HG03558 (cell line): ENCODE data around the gene GMEB1.
"Not testable (repeated sequence)": the region's sequence is repeated elsewhere in the genome, so short reads cannot be mapped to it uniquely, and the experiment has no call there.

ENCODE experiments used
- ATAC-seq: cut with Tn5 transposase; IDR thresholded peaks from one replicate; pipeline ENCODE4 v1.9.1; 2021; ENCODE audit warnings: moderate number of reproducible peaks; ENCODE audit not compliant: unreplicated experiment; ENCODE audit errors: extremely low read depth

The GMEB1 gene

DNA sequence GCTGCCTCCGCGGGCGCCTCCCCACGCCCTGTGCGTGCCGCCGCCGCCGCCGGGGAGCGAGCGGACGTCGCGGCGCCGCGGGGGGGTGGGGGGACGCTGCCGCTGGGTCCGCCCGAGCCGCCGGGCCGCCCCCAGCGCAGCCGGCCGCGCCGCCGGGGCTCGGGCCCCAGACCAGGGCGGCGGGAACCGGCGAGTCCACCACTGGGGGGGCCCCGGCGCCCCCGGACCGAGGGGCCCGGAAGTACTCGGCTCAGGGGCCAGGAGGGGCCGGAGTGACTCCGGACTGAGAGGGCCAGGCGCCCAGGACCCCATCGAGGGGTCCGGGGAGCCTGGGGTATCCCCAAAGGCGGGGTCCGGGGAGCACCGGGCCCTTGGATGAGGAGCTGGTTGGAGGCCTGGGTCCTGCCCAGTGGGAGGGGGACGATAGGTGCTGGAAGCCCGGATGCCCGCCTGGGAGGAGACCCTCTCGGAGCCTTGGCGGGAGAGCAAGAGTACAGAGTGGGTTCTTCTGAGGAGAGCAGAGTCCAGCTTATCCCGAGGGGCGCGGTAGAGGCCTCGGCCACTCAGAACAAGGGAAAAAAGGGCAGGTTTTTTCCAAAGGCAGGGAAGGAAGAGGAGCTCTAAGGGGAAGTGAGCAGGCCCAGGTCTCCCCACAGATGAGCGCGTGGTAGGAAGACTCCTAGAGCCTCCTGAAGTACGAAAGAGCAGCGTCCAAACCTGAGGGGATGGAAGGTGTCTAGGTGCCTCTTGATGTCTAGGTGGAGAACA lies 556 bp downstream of the GMEB1 start:
- peak; percentile 28 for ATAC-seq

DNA sequence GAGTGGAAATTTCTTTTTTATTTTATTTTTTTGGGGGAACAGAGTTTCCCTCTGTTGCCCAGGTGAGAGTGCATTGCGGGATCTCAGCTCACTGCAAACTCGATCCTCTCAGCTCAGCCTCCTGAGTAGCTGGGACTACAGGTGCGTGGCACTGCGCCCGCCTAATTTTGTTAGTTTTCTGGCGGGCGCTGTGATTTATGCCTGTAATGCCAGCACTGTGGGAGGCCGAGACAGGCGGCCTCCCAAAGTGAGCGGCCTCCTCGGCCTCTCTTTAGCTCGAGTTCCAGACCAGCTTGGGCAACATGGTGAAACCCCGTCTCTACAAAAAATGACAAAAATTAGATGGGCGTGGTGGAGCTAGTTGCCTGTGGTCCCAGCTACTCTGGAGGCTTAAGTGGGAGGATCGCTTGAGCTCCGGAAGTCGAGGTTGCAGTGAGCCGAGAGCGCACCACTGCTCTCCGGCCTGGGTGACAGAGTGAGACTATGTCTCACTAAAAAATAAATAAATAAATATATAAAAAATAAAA lies 2.7 kb downstream of the GMEB1 start:
- ATAC-seq, result no peak

DNA sequence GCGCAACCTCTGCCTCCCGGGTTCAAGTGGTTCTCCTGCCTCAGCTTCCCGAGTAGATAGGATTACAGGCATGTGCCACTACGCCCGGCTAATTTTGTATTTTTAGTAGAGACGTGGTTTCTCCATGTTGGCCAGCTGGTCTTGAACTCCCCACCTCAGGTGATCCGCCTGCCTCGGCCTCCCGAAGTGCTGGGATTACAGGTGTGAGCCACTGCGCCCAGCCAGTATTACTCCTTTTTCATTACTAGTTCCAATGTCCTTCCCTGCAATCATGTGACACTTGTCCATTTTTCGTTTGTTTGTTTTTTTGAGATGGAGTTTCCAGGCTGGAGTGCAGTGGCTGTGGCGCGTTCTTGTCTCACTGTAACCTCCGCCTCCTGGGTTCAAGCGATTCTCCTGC lies 4.4 kb downstream of the GMEB1 start:
- ATAC-seq, result not testable (repeated sequence)

DNA sequence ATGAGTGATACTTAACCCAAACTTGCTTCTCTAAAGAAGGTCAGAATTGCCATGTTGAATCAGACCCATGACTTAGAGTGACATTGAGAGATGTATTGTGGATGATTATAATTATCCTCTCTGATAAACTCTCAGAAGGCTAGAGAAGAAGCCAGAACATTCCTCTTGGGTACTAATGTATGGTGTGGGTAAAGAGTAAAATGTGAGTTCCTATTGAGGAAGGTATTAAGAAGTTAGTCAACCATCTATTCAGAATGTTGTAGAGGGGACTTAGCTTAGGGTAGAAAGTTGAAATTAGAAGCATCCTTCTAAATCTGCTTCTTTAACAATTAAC lies 7.3 kb downstream of the GMEB1 start:
- no peak for ATAC-seq

DNA sequence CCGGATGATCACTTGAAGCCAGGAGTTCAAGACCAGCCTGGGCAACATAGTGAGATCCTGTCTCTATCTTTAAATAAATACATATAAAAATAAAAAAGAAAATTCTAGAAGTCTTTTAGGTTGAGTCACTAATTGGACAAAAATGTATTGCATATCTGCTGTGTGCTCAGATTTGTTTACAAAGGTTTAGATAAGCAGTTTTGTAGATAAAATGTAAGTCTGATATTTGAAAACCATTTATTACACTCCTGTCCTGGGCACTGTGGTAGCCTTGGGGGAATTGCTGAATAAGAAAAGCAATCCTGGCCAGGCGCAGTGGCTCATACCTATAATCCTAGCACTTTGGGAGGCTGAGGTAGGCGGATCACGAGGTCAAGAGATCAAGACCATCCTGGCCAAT lies 11.6 kb downstream of the GMEB1 start:
- ATAC-seq, result no peak

DNA sequence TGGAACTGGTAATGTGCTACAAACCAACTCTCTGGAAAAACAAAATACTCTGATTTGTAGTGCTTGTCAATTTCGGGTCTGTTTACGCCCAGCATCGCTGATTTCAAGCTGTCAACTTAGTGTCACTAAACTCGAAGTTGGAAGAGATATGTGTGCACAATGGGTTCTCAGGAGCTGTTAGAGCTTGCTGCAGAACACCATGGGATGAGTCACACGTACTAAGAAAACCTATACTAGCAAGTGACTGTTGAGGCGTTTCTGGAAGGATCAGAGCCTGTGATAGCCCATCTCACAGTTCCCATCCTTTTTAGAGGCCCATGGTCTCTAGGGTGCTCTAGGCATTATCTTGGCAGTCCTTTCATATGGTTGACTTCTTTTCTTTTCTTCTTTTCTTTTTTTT lies 14.3 kb downstream of the GMEB1 start:
- ATAC-seq, result no peak

DNA sequence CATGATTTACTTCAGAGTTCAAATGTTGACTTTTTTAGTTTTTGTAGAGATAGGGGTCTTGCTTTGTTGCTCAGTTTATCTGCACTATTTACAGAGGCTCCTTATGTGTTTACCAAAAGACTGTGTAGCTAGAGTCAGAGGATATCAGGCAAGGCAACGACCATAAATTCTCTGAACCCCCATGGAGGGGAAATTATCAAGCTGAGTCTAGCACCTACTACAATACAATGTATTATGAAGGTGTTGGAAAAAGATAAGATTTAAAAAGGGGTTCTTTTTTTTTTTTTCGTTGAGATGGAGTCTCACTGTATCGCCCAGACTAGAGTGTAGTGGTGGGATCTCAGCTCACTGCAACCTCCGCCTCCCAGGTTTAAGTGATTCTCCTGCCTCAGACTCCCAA lies 16.4 kb downstream of the GMEB1 start:
- no peak for ATAC-seq

DNA sequence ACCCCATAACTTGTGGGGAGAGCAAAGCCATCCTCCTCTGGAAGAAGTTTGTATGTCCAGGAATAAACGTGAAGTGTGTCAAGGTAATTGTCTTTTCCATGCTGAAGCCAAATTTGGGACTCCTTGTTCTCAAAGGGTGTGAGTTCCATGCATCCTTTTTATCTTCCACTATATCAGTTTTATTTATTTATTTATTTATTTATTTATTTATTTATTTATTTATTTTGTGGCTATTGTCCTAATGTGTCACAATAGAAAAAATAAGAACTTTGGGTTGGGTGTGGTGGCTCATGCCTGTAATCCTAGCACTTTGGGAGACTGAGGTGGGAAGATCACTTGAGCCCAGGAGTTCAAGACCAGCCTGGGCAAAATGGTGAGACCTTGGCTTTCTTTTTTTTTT lies 23.0 kb downstream of the GMEB1 start:
- ATAC-seq, result not testable (repeated sequence)

DNA sequence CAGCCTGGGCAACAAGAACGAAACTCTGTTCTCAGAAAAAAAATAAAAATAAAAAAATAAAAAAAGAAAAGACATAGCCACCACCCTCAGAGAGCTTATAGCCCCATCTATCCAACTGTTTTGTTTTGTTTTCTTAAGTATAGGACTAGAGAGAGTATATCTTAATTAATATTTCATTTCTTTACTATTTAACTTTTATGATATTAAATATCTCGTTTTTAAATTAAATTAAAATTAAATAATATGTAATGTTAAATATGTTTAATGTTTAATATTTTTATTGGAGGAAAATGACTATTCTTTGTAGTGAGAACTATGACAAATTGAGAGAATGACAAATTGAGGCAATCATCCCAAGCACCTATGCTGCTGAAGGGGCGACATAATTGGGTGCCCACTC lies 35.0 kb downstream of the GMEB1 start:
- ATAC-seq, result no peak

DNA sequence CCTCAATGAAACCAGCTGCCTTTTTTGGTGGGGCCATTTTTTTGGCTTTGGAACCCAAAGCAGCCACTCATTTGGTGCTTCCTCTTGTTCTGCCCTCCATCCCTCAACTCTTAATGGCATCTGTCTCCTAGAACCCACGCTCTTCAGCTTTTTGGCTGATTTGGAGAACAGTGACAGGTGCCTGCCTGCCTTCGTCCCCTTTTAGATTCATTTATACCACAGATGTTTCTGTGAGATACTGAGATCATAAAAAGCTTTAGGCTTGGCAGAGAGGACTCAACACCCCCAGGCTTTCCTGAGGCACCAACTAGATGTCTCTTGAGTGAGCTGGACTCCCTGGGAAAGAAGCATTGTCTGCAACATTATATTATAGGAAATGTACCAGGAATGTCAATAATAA lies 47.8 kb downstream of the GMEB1 start:
- no peak for ATAC-seq

DNA sequence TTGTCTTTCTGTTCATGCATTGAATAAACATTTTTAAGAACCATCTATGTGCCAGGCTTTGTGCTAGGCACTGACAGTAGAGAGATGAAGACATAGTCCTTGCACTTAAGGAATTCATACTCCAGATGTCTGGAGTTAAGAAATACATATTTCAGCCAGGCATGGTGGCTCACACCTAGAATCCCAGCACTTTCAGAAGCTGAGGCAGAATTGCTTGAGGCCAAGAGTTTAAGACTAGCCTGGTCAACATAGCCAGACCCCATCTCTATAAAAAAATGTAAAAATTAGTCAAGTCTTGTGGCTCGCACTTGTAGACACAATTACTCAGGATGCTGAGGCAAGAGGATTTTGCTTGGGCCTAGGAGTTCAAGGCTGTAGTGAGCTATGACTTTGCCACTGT lies 49.6 kb downstream of the GMEB1 start:
- ATAC-seq, result no peak

DNA sequence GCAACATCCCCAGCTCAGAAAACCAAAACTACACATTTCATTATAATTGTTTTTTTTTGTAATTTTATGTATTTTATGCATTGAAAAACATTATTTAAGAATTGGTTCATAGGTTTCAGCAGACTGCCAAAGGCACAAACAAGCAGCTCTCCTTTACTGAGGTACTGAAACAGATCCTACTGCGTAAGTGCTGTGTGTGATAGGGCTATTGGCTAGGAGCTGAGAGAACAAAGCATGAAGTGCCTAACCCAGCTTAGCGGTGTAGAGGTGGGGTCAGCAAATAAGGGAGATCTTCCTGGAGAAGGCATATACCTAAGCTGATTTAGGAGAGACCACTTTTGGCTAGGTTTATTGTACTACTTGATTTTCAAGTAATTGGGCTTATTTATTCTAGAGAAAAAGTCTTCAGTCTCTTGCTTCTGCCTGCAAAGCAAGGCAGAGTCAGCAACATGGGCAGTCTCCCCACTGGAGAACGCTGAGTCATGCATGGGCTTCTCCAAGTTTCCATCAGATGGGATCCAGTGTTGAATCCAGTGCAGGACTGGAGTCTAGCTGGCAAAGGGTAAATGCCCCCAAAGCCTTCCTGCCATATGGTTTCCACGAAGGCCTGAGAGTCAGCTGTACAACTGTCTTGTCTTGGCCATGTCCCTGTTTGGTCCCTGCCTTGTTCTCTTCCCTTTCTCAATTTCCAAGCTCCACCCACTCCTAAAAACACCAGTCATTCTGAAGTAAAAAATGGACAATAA lies 50.2 kb downstream of the GMEB1 start:
- no peak for ATAC-seq

DNA sequence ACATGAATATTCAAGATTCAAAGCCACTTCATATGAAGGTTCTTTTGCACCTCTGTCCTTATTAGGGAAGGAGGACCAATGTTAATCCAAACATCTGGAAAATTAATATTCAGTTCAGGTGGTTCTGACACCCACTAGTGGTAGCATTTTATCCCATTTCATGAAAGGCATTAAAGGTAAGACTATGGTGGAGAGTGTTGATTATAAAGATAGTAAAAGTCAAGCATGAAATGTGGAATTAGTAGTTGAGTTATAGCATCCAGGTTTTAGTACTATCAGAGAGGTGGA lies 50.7 kb downstream of the GMEB1 start:
- ATAC-seq, result no peak

DNA sequence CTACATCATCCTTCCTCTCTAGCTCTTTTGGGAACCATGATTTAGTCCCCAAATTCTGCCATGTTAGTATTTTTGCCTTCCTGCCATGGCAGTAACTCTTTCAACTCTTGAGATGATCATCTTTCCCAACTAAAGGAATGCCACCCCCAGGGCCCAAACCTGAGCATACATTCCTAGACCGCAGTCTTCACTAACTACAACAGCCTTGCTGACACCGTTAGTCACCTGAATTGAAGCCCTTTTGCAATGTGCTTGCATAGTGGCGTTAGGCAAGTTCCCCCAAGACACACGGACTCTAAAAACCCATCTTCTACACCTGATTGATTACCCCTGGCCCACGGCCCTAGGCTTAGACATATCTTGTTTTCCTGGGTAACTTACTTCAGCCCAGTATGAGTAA lies 51.8 kb downstream of the GMEB1 start:
- no peak for ATAC-seq

DNA sequence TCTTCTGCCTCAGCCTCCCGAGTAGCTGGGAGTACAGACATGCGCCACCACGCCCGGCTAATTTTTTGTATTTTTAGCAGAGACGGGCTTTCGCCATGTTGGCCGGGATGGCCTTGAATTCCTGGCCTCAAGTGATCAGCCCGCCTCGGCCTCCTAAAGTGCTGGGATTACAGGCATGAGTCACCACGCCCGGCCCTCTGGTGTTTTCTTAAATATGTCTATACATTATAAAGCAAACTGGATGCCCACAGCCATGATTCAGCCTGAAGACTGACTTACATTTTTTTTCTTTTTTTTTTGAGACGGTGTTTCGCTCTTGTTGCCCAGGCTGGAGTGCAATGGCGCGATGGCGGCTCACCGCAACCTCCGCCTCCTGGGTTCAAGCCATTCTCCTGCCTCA lies 53.3 kb downstream of the GMEB1 start:
- ATAC-seq, result not testable (repeated sequence)

DNA sequence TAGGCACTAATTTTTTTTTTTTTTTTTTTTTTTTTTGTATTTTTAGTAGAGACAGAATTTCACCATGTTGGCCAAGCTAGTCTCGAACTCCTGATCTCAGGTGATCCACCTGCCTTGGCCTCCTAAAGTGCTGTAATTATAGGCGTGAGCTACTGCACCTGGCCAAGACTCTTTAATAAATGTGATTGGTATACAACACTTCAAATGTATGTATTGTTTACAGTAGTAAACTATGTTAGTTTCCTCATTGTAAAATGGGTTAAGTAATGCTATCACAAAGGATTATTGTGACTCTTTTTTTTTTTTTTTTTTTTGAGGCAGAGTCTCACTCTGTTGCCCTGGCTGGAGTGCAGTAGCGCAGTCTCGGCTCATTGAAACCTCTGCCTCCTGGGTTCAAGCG lies 56.8 kb downstream of the GMEB1 start:
- ATAC-seq, result not testable (repeated sequence)

DNA sequence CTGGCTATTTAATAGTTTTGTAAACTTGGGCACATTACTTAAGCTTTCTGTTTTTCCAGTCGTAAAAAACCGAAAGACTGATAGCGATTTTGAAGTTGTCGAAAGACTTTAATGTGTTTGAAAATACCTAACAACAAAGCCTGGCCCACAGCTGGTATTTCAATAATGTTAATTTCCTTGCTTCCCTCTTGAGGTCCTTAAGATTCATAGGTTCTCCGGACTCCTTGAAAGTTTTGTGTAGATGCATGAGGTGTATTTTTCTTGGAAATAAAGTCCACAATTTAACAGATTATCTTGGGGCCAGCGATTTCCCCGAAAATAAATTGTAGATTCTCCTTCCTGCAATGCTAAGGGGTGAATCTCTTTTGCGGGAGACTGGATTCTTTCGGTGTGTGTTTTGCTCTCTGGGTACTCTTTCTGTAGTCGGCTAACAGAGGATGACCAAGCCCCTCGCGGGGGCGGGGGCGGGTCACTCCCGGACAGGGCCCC lies 67.4 kb downstream of the GMEB1 start:
- no peak for ATAC-seq

DNA sequence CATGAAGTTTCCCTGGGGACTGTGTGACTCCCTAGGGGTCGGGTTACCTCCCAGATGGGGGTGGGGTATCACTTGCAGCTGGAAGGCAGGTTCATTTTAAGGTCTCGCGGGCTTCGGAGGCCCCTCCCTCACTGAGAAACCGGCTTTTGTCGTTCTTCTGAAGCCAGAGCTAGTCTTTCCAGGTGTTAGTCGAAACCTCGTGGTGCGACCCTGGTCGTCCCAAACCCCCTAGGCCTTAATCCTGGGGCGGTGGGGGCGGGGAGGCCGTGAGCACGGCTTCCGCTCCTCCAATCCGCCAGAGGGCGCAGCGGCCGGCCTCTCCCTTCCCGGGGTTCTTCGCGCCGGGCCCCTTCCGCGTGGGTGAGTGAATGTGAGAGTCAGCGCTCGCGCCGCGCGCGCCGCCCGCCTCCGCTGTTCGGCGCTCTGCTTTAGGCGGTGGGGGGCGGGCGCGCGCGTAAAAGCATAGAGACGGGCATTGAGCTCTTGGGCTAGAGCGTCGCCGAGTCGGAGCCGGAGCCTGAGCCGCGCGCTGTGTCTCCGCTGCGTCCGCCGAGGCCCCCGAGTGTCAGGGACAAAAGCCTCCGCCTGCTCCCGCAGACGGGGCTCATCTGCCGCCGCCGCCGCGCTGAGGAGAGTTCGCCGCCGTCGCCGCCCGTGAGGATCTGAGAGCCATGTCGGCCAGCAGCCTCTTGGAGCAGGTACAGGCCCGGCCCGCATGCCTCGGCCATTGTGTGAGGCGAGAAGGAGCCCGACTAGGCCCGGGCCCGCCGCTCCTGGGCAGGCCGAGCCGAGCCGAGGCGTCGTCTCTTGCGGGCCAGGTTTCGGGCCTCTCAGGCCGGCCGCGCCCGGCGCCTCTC lies 68.1 kb downstream of the GMEB1 start, which contains the start of gene YTHDF2:
YTHDF2 (plus strand) TSS at position 491 of the 857 bp plus-strand sequence; CDS start at position 672, 181 bp downstream.
- ATAC-seq, result peak; percentile 77

DNA sequence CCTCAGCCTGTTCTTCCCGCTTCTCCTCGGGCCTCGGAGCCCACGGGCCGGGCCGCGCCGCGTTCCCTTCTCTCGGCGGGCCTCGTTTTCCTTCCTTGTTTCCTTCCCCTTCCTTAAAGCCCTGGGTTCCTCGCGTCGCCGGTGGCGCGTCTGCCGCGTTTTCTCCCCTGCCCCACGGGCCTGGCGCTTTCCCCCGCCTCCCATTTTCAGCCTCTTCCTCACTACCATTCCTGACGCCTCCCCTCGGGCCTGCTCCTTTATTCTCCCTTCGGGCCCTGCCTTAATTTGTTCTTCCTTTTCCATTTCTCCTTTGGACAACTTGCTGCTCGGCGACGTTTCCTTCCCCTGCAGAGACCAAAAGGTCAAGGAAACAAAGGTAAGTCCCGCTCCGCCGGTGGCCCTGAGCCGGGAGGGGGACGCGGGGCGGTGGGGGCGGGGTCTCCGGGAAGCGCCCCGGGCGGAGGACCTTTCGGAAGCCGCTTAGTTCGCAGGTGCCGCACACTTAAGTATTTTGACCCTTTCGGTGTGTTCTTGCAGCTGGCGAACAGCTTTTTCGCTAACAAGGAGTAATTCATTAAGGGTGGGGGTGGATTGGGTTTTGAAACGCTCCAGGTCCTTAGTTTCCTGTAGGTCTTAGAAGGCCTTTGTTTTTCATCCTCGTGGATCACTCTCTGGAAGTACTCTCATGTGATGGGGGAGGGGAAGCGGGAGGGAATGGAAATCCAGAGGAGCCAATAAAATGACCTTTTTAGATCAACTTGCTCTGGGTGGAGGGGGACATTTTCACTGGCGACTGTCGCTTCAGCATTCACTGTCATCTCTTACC lies 68.9 kb downstream of the GMEB1 start:
- ATAC-seq, result no peak

DNA sequence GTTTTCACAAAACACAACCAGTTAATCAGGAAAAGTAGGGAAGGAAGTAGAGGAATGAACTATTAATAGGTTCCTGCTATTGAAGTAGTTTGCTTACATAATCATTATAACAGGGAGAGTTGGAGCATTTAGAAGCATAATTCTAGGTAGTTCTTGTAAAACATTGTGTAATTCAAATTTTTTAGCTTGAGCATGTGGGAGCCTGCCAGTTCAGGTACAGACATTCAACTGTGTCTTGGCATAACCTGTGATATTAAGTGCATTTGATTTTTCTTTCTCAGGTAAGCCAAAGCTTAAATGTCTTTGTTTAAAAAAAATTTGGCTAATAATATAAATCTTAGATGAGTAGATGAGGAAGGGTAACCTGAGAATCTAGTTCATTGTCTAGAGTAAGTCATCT lies 71.5 kb downstream of the GMEB1 start:
- no peak for ATAC-seq
